Hepatocyte (in vitro differentiated cells): Measurements from ENCODE around the gene FBP1.

Source experiments
- CTCF ChIP-seq: fragments of 200-600 bp; sonication (generic); IDR thresholded peaks from 2 replicates; pipeline ENCODE4 v1.5.1; 2016; ENCODE audit warnings: antibody characterized with exemption, mild to moderate bottlenecking; ENCODE audit not compliant: poor library complexity
- EZH2 ChIP-seq: fragments of 200-600 bp; sonication (generic); IDR thresholded peaks from 2 replicates; pipeline ENCODE4 v1.6.1; 2016; ENCODE audit warnings: antibody characterized with exemption, mild to moderate bottlenecking, borderline replicate concordance
- EZH2phosphoT487 ChIP-seq: fragments of 200-600 bp; sonication (generic); IDR thresholded peaks from one replicate; pipeline ENCODE4 v1.6.1; 2018; ENCODE audit warnings: antibody characterized with exemption, mild to moderate bottlenecking, low read depth, moderate library complexity; ENCODE audit not compliant: unreplicated experiment, severe bottlenecking

- TF ChIP-seq CTCF (no peak), EZH2 (no peak), EZH2phosphoT487 (no peak)
These were observed 16.9 kb upstream of the FBP1 start for GRCh38 chr9:94656200-94656599.
